Measurements from ENCODE around the gene CNIH4.

- TF ChIP-seq, protein P1, sequence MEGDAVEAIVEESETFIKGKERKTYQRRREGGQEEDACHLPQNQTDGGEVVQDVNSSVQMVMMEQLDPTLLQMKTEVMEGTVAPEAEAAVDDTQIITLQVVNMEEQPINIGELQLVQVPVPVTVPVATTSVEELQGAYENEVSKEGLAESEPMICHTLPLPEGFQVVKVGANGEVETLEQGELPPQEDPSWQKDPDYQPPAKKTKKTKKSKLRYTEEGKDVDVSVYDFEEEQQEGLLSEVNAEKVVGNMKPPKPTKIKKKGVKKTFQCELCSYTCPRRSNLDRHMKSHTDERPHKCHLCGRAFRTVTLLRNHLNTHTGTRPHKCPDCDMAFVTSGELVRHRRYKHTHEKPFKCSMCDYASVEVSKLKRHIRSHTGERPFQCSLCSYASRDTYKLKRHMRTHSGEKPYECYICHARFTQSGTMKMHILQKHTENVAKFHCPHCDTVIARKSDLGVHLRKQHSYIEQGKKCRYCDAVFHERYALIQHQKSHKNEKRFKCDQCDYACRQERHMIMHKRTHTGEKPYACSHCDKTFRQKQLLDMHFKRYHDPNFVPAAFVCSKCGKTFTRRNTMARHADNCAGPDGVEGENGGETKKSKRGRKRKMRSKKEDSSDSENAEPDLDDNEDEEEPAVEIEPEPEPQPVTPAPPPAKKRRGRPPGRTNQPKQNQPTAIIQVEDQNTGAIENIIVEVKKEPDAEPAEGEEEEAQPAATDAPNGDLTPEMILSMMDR (conservative IDR thresholded peaks at IDR 0.05): no peak
- TF ChIP-seq EZH2 (IDR thresholded peaks at IDR 0.05; ENCODE audit: low read depth): no peak
Observed at GRCh38 chr1:224328644-224329043, 28.0 kb upstream of the CNIH4 start.

Data from PC-9 (cell line).